ENCODE data around the gene SH3PXD2A.
"Not testable (repeated sequence)": the region's sequence is repeated elsewhere in the genome, so short reads cannot be mapped to it uniquely, and the experiment has no call there.

Gene SH3PXD2A

DNA sequence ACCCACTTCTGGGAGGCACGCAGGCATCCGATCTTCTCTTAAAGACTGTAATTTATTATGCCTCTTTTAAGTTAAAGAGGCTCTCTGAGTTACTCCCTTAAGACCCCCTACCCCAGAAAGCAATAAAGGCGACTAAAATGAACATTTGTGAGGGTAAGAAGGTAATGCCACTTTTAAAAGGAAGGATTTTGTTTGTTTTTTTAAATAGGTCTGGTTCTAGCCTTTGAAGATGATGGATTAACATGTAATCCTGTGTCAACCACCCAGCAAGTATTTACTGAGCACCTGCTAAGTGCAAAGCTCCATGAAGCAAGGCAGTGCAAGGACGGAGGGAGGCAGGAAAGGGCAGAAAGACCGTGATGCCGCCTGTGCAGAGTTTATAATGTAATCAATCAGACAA, 26.1 kb downstream of the SH3PXD2A start:
- no peak for DNase-seq

DNA sequence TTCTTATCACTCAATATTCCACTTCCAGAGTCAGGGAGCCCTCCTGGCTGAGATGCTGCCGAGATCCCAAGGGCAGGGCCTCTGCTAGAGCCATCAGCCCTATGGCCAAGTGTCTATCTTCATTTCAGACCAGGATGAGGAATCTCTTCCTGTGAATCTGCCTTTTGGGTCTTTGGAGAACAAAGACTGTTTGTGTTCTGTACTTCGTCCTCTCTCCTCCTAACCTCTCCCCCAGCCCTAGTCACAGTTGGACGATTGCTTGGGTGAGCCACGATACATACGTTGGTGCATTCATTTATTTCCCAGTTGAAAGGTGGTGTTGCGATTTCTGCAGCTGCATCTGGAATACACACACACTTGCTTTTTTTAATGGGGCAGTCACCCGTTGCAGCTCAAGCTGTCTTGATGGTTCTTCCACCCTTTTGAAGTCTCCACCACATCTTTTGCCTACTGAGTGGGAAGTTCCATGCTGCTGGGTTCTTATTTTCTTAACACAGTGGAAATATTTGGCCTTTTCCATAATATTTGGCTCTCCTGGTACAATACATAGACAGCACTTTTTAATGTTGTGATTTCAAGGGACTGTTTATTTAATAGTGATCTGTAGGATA, 26.7 kb downstream of the SH3PXD2A start:
- no peak for DNase-seq

DNA sequence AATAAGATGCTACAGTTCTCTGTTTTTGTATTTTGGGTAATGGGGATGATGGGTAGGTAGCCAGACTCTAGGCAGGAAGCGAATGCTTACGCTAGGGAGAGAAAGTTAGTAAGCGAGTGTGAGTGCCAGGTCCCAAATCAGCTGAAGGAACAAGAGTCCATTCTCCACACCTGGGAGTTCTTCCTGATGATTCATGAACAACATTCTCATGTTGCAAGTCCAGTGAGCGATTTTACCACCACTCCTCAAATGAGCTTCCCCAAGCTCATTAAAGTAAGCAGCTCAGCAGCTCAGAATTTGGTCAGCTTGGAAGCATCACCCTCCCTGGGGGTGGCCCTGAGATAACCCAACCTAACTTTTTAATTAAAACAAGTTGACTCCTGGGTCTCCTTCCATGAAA, 27.3 kb downstream of the SH3PXD2A start:
- no peak for DNase-seq

DNA sequence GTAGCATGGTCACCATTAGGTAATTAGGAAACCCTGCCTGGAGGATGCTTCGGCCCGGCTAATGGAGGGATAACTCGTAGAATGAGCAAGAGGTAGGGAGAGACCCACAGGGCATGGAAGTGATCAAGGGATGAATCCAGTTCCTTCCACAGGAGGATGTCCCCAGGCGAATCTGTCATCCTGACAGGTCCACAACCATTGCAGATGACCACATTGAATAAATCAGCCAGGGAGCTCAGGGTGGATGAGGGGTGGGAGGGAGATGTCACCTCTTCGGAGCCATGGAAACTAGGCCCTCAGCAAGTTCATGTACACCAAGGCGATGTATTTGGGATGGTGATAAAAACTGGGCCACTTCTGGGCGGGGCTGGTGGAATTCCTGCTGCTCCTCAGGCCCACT, 28.5 kb downstream of the SH3PXD2A start:
- DNase-seq: no peak

DNA sequence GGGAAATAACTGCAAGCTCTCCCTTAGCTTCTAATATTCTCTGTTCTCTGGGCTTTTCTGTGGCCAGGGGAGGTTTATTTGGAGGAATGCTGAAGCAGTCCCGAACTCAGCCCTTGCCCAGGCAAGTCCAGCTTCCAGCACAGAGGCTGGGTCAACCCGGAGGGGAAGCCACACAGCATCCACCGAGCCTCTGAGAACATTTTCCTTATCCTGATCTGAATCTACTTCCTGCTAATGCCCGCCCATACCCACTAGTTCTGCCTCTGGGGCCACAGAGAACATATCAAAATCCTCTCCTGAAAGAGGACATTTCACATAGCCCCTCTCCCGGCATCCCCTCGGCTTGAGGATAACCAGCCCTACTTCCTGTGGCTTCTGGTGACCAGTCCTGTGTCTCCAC, 31.1 kb downstream of the SH3PXD2A start:
- no peak for DNase-seq

DNA sequence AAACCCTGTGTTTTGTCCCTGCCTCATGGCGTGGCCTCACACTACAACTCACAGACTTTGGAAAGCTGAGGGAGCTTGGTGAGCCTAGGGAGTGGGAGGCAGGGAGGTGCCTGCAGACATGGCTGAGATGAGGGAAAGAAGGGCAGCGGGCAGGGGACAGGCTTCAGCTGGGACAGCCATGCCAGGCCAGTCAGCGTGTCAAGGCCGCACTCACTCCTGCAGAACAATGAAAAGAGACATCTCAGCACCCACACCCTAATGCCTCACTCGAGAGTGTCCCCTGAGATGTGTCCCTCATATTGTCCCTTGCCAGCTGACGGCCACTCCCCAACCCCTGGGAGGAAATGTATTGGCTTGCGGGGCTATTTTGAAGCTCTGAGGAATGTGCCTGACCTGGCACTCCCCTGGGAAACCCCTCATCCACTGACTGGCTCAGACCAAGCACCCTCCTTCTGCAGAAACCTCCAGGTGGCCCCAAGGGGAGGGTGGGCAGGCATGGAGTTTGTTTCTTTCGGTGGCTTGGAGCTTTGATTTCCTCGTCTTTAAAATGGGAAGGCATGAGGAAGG, 31.6 kb downstream of the SH3PXD2A start:
- DNase-seq: peak; percentile 23

DNA sequence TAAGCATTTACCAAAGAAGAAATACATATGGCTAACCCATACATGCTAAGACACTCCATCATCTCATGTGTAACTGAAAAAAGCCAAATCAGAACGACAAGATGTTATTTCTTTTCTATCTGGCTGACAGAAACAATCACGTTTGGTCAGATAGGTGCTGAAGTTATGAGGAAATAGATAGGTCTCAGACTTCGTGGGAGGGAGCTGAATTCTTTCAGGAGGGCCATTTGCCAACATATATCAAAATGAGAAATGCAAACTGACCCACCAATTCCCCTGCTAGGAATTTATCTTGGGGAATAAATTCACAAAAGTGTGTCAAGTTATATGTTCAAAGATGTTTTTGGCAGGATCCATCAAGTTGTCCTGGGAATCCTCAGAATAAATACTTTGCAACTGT, 32.6 kb downstream of the SH3PXD2A start:
- peak; percentile 71 for DNase-seq

DNA sequence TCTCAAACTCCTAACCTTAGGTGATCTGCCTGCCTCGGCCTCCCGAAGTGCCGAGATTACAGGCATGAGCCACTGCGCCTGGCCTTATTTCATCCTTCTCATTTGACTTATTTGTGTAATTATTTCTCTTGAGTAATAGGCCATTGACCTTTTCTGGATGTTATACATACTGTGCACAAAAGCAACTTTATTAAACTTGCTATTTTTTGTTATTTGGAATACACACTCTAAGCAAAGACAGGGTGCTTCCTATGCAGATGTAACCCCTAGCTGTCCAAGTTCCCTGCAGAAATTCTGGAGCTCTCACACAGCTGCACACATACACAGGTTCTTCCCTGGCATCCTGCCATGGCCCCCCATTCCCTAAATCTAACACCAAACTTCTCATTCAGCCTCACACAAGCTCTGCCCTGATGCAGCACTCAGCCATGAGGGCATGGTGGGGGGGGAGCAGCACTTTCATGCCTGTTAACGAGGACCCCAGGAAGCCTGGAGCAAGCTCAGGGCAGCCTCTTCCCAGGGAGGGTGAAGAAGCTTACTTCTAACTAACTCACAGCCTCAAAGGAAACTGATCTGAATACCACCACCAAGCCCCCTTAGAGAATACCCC, 33.2 kb downstream of the SH3PXD2A start:
- no peak for DNase-seq

DNA sequence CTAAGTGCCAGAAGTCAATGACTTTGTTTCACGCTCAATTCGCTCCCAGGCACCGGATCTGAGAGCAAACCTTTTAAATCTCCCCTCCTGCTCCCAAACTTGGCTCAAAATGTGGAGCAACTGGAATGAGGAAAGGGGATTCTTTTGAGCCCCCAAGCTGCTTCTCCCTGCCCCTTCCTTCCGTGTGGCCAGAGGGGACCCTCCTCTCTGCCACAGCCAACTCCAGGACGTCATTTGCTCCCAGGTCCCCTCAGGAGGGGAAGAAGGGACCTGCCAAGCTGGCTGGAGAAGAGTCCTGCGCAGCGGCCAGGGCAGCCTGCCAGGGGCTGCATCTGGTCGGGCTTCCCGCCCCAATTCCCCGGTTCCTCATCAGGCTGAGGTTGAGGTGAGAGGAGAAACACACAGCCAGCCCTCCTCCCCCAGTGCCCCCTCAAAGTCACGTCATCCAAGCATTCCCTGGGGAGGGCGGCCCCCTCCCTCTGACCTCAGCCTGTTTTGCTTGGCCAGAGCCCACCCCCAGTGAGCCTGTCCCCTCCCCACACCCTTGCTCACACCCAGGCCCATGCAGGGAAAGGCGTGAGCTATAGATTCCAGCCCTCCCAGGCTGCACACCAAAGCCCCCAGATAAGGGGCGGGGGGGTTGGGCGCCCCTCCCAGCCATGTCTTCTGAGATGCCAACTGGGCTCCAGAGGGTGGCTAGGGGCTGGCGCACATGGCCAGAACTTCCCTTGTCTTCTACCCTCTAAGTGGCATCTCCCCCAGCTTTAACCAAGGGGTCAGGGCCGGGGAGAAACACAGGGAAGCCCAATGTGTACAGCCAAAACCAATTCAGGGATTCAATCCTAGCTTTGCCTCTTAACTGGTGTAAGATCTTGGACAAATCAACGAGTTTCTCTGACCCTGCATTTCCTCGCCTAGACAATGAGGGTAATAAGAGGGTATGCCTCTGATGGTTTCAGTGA, 35.0 kb downstream of the SH3PXD2A start:
- peak; percentile 82 for DNase-seq

DNA sequence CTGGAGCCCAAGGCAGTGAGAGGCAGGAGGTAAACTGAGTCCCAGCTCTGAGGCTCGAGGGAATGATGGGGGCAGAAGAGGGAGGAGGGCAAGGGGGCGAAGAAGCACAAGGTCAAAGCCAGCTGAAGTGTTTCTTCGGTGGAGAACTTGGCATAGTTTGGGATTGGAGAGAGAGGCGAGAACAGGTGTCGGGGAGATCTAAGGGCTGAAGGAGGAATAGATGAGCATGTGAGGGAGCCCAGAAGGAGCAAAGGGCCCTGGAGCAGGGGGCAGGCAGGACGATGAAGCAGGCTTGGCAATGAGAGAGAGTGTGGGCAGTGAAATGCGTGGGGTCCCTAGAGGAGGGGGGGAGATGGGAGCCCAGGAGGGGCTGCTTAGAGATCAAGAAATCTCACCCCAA, 35.9 kb downstream of the SH3PXD2A start:
- DNase-seq: no peak

DNA sequence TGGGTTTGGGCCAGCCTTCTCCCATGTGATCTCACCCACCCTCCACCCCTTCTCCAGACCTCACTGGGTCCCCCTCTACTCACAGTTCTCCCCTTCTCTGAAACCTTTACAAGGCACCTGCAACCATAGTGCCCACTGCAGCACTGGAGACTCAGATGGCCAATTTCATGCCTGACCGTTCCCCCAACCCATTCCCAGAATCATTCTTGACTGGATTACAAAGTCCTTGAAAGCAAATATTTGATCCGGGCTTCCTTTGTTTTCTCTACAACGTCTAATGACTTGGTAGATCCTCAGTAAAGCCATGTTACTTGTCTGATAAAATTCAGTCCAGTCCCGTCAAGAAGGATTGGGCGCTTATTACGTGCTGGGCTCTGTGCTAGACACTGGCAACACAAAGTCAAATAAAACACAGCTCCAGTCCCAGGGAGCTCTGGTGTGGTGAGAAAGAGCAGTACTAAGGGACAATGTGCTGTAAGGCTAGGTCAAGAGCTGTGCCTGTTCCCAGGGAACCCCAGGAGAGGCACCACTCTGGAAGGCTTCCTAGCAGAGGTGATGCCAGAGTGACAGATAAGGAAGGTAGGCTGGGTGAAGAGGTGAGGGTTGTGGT, 36.5 kb downstream of the SH3PXD2A start:
- no peak for DNase-seq

DNA sequence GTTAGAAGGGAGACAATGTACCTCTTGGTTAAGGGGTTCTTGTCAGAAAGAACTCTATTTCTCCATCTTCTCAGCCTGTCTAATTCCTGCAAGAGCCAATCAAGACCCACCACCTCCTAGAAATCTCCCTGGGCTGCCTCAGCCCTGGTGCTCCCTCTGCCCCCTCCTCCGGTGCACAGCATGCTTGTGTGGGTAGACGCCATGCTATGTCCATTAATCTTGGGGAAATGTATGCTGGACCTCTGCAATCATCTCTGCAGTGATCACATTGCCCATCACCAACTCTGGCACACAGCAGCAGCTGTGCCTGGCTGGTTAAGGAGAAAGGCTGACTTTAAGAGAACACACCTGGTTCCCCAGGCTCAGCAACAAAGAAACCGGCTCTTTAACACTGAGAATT, 37.3 kb downstream of the SH3PXD2A start:
- no peak for DNase-seq

DNA sequence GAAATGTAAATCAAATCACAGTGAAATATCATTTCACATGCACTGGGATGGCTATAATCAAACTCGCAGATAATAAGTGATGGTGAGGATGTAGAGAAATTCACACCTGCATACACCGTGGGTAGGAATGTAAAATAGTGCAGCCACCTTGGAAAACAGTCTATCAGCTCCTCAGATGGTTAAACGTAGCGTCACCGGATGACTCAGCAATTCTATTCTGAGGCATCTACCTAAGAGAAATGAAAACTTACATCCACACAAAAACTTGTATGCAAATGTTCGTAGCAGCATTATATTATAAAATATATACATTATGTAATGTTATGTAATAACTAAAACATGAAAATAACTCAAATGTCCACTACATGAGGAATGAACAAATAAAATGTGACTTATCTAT, 38.9 kb downstream of the SH3PXD2A start:
- DNase-seq: peak; percentile 30

DNA sequence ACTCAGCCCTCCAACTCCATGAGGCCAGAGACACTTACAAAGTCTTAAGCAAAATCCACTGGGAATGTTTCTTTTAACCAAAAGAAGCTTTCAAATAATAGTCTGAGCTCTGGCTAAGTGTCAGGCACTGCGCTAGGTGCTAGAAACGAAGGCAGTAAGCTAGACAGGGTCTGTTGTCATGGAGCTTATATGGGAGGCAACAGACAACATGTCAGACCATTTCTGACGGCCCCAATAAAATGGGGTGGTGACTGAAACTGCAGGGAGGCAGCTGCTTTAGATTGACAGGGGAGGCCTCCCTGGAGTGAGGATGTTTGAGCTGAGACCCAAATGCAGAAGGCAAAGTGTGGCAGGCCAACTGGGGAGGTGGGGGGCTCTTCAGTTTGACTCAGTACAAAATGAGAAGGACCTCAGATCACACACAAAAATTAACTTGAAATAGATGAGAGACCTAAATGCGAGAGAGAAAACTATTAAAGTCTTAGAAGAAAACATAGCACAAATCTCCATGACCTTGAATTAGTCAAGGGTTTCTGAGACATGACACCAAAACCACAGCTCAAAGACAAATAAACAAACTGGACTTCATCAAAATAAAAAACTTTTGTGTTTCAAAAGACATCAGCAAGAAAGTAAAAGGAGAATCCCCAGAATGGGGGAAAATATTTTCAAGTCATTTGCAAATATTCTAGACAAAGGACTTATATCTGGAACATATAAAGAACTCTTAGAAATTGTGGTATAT, 40.6 kb downstream of the SH3PXD2A start:
- DNase-seq: no peak

DNA sequence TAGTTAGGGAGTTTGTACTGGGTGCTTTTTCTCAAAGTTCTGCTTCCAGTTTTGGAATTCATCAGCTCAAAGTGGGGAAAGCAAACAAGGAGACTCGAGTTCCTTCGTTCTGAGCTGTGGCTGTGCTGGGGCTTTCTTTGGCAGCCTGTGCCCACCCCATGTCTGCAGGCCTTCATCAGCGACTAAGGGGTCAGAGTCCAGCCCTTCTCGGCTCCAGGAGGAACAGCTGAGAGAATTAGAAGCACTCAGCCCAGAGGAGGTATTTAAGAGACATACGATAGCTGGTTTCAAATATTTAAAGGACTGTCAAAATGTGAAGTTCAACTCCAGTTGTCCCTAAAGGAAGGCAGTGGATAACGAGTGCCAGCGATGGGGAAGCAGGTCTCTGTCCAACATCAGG, 41.3 kb downstream of the SH3PXD2A start:
- DNase-seq: no peak

DNA sequence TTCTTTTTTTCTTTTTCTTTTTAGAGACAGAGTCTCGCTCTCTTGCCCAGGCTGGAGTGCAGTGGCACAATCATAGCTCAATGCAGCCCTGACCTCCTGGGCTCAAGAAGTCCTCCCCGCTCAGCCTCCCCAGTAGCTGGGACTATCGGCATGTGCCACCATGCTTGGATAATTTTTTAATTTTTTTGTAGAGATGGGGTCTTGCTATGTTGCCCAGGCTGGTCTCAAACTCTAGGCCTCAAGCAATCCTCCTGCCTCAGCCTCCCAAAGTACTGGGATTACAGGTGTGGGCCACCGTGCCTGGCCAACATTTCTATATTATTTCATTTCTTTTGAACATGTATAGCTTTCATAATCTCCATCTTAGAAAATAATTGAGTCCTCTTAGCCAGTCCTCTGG, 42.1 kb downstream of the SH3PXD2A start:
- DNase-seq: not testable (repeated sequence)

DNA sequence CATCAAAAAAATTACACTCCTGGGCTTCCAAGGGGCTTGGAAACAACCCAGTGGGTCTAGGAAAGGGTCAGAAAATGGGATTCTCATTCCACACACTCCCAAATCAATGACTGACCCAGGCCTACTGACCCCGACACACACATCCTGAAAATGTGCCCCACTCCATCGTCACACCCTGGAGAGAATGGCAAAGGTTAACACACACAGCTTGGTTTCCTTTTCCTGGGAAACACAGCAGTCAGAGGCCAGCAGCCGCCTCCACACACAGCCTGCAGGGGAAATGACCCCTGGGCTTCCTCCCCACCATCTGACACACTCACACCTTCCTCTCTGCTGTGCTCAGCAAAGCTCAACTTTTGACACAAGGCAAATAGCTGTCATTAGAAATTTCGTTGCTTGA, 42.9 kb downstream of the SH3PXD2A start:
- no peak for DNase-seq

DNA sequence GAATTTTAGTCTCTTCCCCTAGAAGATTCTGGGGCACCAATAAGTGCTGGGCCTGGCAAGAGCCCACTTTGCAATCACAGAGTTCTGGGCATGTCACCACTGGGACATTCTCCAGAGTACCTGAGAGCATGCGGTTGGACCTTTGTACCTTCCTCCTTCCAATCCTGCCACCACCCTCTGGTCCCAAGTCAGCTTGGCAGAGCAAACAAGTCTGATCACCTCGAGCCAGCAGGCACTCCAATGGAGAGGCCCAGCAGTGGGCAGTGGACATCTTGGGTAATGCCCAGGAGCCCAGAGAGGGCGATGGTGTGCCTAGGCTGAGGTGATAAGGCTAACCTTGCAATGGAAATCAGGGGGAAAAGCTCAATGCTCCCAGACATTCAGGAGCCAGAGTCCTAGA, 43.4 kb downstream of the SH3PXD2A start:
- DNase-seq: no peak

DNA sequence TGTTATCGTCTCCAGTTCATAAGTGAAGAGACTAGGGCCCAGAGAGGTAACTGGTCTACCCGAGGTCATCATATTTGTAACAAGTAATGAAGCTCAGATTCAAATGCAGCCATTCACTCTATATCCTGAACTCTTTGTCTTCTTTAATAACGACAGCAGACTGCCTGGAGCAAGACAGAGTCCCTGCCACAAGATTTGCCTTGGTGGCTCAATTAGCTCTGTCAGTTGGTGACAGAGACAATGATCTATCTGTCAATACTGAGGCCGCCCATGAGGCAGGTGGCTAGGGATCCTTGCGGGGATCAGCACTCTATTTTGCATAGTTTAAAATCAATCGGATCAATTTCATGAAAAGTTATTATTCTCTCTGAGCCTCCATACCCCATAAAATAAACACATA, 43.9 kb downstream of the SH3PXD2A start:
- no peak for DNase-seq

DNA sequence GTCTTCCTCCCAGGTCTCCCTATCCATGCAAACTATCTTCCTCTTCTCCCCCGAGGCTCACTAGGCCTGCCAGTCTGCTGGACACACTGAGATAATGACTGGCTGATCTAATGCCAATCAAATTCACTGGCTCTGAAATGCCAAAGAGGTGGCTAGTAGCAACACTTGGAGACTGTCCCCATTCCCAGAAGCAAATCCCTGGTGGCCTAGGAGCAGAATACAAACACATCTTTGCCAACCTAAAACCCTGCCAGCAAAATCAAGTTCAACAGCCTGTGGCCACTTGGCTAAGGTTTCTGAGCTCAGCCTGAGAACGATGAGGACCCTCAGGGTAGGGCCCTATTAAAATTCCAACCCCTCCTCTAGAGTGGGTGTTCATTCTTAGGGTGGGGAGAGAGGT, 46.6 kb downstream of the SH3PXD2A start:
- no peak for DNase-seq

DNA sequence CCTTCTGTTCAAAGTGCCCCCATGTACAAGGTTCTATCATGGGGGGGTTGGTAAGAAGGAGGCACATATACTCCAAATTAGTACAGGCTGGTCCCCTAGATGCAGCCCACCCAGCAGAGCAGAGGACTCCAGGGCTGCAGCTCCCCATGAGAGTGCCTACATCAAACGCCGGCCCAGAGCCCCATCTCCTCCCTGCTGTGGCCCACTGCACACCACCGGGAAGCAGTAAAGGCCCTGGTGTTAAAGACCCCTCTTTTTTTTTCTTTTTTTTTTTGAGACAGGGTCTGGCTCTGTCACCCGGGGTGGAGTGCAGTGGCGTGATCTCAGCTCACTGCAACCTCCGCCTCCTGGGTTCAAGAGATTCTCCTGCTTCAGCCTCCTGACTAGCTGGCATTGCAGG, 47.4 kb downstream of the SH3PXD2A start:
- no peak for DNase-seq

DNA sequence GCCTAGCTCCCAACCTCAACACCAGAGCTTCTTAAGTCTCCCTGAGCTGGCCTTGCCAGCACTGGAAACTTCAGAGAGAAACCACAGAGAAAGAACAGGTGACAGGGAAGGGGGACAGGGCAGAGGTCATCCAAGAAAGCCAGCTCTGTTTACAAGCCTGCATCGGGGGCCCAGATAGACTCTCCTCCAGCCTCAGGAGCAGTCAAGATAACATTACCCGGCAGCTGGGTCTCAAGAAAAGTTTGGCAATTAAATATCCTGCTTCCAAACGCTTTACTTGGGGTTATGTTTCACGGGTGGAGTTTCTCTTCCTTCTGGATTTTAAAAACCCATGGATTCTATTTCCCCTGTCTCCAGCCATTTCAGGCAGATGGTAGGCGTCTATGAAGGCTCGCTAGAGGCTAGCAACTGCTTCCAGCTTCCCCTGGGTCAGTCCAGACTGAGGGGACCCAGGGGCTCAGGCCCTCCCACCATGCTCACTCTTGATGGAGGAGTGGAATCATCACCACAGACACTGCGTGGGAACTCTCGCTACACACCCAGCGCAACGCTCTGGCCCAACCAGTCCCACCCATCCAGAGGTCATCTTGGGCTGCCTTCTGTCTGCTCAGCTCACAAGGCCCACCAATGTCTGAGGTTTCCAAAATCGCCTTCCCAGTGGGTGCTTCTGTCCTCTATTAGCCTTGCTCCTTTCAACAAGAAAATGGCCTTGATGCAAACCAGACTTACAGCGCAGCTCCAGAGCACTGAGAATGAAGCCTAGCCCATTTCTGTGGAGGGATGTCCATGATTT, 48.8 kb downstream of the SH3PXD2A start:
- no peak for DNase-seq
